ENCODE results near the gene ZDHHC11B. TPM values are rescaled to one million over a fixed set of nuclear protein-coding genes. Genes with fewer than 3 reads are reported as not detected.
A peak's percentile ranks its signal among the peaks of the same experiment; 100 is the strongest.
"Not testable (repeated sequence)": the region's sequence is repeated elsewhere in the genome, so short reads cannot be mapped to it uniquely, and the experiment has no call there.

ZDHHC11B gene
- total RNA-seq, 1 donor from 2014 or later, result 8.0 TPM

GRCh38 chr5:777756-778161, 6.8 kb downstream of the ZDHHC11B start:
- TF ChIP-seq CTCF (IDR thresholded peaks at IDR 0.05), result no peak
- DNase-seq, result peak; percentile 60
- intact Hi-C loops (cut with DNase I), result no loop called here
- Histone ChIP-seq H3K27me3 (no peaks in the 10 kb centered on the region), H3K9me3 (no peaks in the 10 kb centered on the region), H3K36me3 (no peaks in the 10 kb centered on the region), H3K27ac (no peak overlapping the region), H3K4me3 (no peak overlapping the region), H3K4me1 (no peaks in the 10 kb centered on the region)
- no peak for ATAC-seq

- Histone ChIP-seq H3K36me3 (no peaks in the 10 kb centered on the region), H3K4me3 (no peak overlapping the region), H3K4me1 (no peaks in the 10 kb centered on the region), H3K9me3 (no peaks in the 10 kb centered on the region), H3K27ac (no peak overlapping the region), H3K27me3 (no peaks in the 10 kb centered on the region)
- TF ChIP-seq CTCF (IDR thresholded peaks at IDR 0.05), result no peak
- no peak for ATAC-seq
- intact Hi-C loops (cut with DNase I), result no loop called here
- DNase-seq, result no peak
Observed at GRCh38 chr5:776862-777711, 7.4 kb downstream of the ZDHHC11B start.

- TF ChIP-seq CTCF (IDR thresholded peaks at IDR 0.05), result no peak
- intact Hi-C loops (cut with DNase I), result no loop called here
- Histone ChIP-seq H3K27me3 (no peaks in the 10 kb centered on the region), H3K36me3 (no peaks in the 10 kb centered on the region), H3K9me3 (no peaks in the 10 kb centered on the region), H3K4me3 (no peak overlapping the region), H3K27ac (no peak overlapping the region), H3K4me1 (no peaks in the 10 kb centered on the region)
- DNase-seq (no peak), ATAC-seq (no peak)
Observed at GRCh38 chr5:775961-776861, 8.3 kb downstream of the ZDHHC11B start.

GRCh38 chr5:775595-775960, 9.0 kb downstream of the ZDHHC11B start:
- H3K4me1 ChIP-seq; DNase-seq; intact Hi-C loops (cut with DNase I); H3K36me3 ChIP-seq; ATAC-seq; H3K9me3 ChIP-seq; H3K27ac ChIP-seq; H3K4me3 ChIP-seq; H3K27me3 ChIP-seq: not testable (repeated sequence)

GRCh38 chr5:774854-775505, 9.5 kb downstream of the ZDHHC11B start:
- peak; percentile 64 for DNase-seq
- H3K36me3 ChIP-seq; intact Hi-C loops (cut with DNase I); H3K27me3 ChIP-seq; H3K4me1 ChIP-seq; H3K4me3 ChIP-seq; ATAC-seq; H3K27ac ChIP-seq; H3K9me3 ChIP-seq: not testable (repeated sequence)

GRCh38 chr5:774304-774703, 10.2 kb downstream of the ZDHHC11B start:
- H3K27me3 ChIP-seq; H3K36me3 ChIP-seq; ATAC-seq; H3K4me3 ChIP-seq; intact Hi-C loops (cut with DNase I); DNase-seq; H3K9me3 ChIP-seq; H3K4me1 ChIP-seq; H3K27ac ChIP-seq: not testable (repeated sequence)

Measured in upper lobe of right lung (tissue), 1 donor.